ENCODE measurements around the gene SCYL1.
A peak's percentile ranks its signal among the peaks of the same experiment; 100 is the strongest.

Gene SCYL1

GRCh38 chr11:65559535-65559934 lies 34.7 kb downstream of the SCYL1 start:
- no peak for TF ChIP-seq CTCF (IDR thresholded peaks at IDR 0.05)
- Histone ChIP-seq H3K4me1 (peaks cover 21% of the 10 kb centered on the region), H3K9ac (no peak overlapping the region), H3K36me3 (ENCODE audit: control insufficient read depth, insufficient read depth, low read length) (no peaks in the 10 kb centered on the region), H3K4me3 (ENCODE audit: low read depth, low read length) (no peak overlapping the region), H3K27ac (peak overlapping the region; percentile 87), H3K4me2 (ENCODE audit: low read length) (no peak overlapping the region), H3K79me2 (peaks cover 10% of the 10 kb centered on the region), H3K27me3 (ENCODE audit: control insufficient read depth, insufficient read depth, low read length) (no peaks in the 10 kb centered on the region), H2AFZ (no peak overlapping the region), H3K9me3 (ENCODE audit: control insufficient read depth, low read length) (no peaks in the 10 kb centered on the region)

GRCh38 chr11:65559951-65560537 lies 35.2 kb downstream of the SCYL1 start:
- Histone ChIP-seq H3K9me3 (ENCODE audit: control insufficient read depth, low read length) (no peaks in the 10 kb centered on the region), H2AFZ (no peak overlapping the region), H3K27me3 (ENCODE audit: control insufficient read depth, insufficient read depth, low read length) (no peaks in the 10 kb centered on the region), H3K4me3 (ENCODE audit: low read depth, low read length) (no peak overlapping the region), H3K27ac (peak overlapping the region; percentile 87), H3K4me2 (ENCODE audit: low read length) (no peak overlapping the region), H3K9ac (no peak overlapping the region), H3K79me2 (peaks cover 10% of the 10 kb centered on the region), H3K4me1 (peaks cover 21% of the 10 kb centered on the region), H3K36me3 (ENCODE audit: control insufficient read depth, insufficient read depth, low read length) (no peaks in the 10 kb centered on the region)
- TF ChIP-seq CTCF (IDR thresholded peaks at IDR 0.05): no peak

GRCh38 chr11:65560555-65561418 lies 35.9 kb downstream of the SCYL1 start:
- H3K79me2 ChIP-seq: peaks cover 10% of the 10 kb centered on the region
- H3K4me3 ChIP-seq (ENCODE audit: low read depth, low read length): no peak overlapping the region
- TF ChIP-seq CTCF (IDR thresholded peaks at IDR 0.05): no peak
- H2AFZ ChIP-seq: no peak overlapping the region
- H3K4me2 ChIP-seq (ENCODE audit: low read length): no peak overlapping the region
- H3K4me1 ChIP-seq: peaks cover 19% of the 10 kb centered on the region
- peak overlapping the region; percentile 87 for H3K27ac ChIP-seq
- H3K36me3 ChIP-seq (ENCODE audit: control insufficient read depth, insufficient read depth, low read length): no peaks in the 10 kb centered on the region
- no peaks in the 10 kb centered on the region for H3K27me3 ChIP-seq (ENCODE audit: control insufficient read depth, insufficient read depth, low read length)
- H3K9ac ChIP-seq: no peak overlapping the region
- no peaks in the 10 kb centered on the region for H3K9me3 ChIP-seq (ENCODE audit: control insufficient read depth, low read length)

GRCh38 chr11:65562020-65562419 lies 37.1 kb downstream of the SCYL1 start:
- no peak overlapping the region for H3K27ac ChIP-seq
- H3K27me3 ChIP-seq (ENCODE audit: control insufficient read depth, insufficient read depth, low read length): no peaks in the 10 kb centered on the region
- H3K9ac ChIP-seq: no peak overlapping the region
- H3K4me1 ChIP-seq: peaks cover 12% of the 10 kb centered on the region
- H2AFZ ChIP-seq: no peak overlapping the region
- TF ChIP-seq CTCF (IDR thresholded peaks at IDR 0.05): no peak
- peaks cover 17% of the 10 kb centered on the region for H3K79me2 ChIP-seq
- no peaks in the 10 kb centered on the region for H3K36me3 ChIP-seq (ENCODE audit: control insufficient read depth, insufficient read depth, low read length)
- no peaks in the 10 kb centered on the region for H3K9me3 ChIP-seq (ENCODE audit: control insufficient read depth, low read length)
- H3K4me2 ChIP-seq (ENCODE audit: low read length): no peak overlapping the region
- H3K4me3 ChIP-seq (ENCODE audit: low read depth, low read length): no peak overlapping the region
